GM23248 (cell line): ENCODE data around the gene CXCL9. TPM values are rescaled to one million over a fixed set of nuclear protein-coding genes. Genes with fewer than 3 reads are reported as not detected.
"Not testable (repeated sequence)": the region's sequence is repeated elsewhere in the genome, so short reads cannot be mapped to it uniquely, and the experiment has no call there.

ENCODE experiments used
- DNase-seq: peaks from one replicate; pipeline ENCODE4 v3.0.0-alpha.2; 2015
- H2AFZ ChIP-seq: fragments of 200-600 bp; sonication (generic); 2 replicates; pipeline ENCODE4 v1.6.1; 2016; ENCODE audit warnings: antibody characterized with exemption
- H3F3A ChIP-seq: fragments of 200-600 bp; sonication (generic); 2 replicates; pipeline ENCODE4 v1.6.1; 2016; ENCODE audit warnings: mild to moderate bottlenecking, antibody characterized with exemption, mixed run types; ENCODE audit not compliant: insufficient read depth
- H3K27ac ChIP-seq: fragments of 200-600 bp; sonication (generic); 2 replicates; pipeline ENCODE4 v1.5.1; 2016; ENCODE audit warnings: mild to moderate bottlenecking
- H3K27me3 ChIP-seq: fragments of 200-600 bp; sonication (generic); replicated peaks from 2 replicates; pipeline ENCODE4 v1.6.1; 2016; ENCODE audit warnings: mild to moderate bottlenecking; ENCODE audit not compliant: insufficient read depth
- H3K36me3 ChIP-seq: fragments of 200-600 bp; sonication (generic); 2 replicates; pipeline ENCODE4 v1.6.1; 2016; ENCODE audit warnings: low read depth, mild to moderate bottlenecking
- H3K4me1 ChIP-seq: fragments of 200-600 bp; sonication (generic); 2 replicates; pipeline ENCODE4 v1.6.1; 2016; ENCODE audit warnings: mild to moderate bottlenecking; ENCODE audit not compliant: insufficient read depth
- H3K4me2 ChIP-seq: fragments of 200-600 bp; sonication (generic); one replicate; pipeline ENCODE4 v1.6.1; 2016; ENCODE audit warnings: mild to moderate bottlenecking; ENCODE audit not compliant: unreplicated experiment
- H3K4me3 ChIP-seq: fragments of 200-600 bp; sonication (generic); 2 replicates; pipeline ENCODE4 v1.5.1; 2016; ENCODE audit warnings: mild to moderate bottlenecking
- H3K79me2 ChIP-seq: fragments of 200-600 bp; sonication (generic); 2 replicates; pipeline ENCODE4 v1.6.1; 2016; ENCODE audit warnings: mild to moderate bottlenecking; ENCODE audit not compliant: insufficient read depth
- H3K9ac ChIP-seq: fragments of 200-600 bp; sonication (generic); 2 replicates; pipeline ENCODE4 v1.6.1; 2016; ENCODE audit warnings: mild to moderate bottlenecking
- H3K9me2 ChIP-seq: fragments of 200-600 bp; sonication (generic); 2 replicates; pipeline ENCODE4 v1.6.1; 2016; ENCODE audit warnings: mixed run types, mild to moderate bottlenecking, moderate library complexity; ENCODE audit not compliant: insufficient read depth
- H3K9me3 ChIP-seq: fragments of 200-600 bp; sonication (generic); one replicate; pipeline ENCODE4 v1.6.1; 2017; ENCODE audit warnings: low read depth
- H4K20me1 ChIP-seq: fragments of 200-600 bp; sonication (generic); 2 replicates; pipeline ENCODE4 v1.6.0; 2016; ENCODE audit not compliant: insufficient read depth
- EZH2 ChIP-seq: fragments of 200-600 bp; sonication (generic); IDR thresholded peaks from 2 replicates; pipeline ENCODE4 v1.6.1; 2018; ENCODE audit warnings: antibody characterized with exemption, mild to moderate bottlenecking; ENCODE audit not compliant: insufficient read depth, poor library complexity, severe bottlenecking
- EZH2phosphoT487 ChIP-seq: fragments of 200-600 bp; sonication (generic); IDR thresholded peaks from 2 replicates; pipeline ENCODE4 v1.6.1; 2018; ENCODE audit warnings: antibody characterized with exemption, moderate library complexity, mild to moderate bottlenecking, low read depth; ENCODE audit not compliant: insufficient read depth
- WGBS, 2 experiments: methylation state at CpG; one replicate each; pipeline ENCODE4 v1.1.6; 2015 to 2017; ENCODE audit warnings: low lambda C conversion rate in 2 of 2, low coverage in 1 of 2; ENCODE audit errors: missing lambda C conversion rate in 2 of 2; 5-methylcytosine and 5-hydroxymethylcytosine counted together
- in situ Hi-C: fragments of 300-500 bp; cut with MboI; formaldehyde crosslinking; loops from 2 replicates; pipeline ENCODE4 v1.15.0; 2020
- polyA plus RNA-seq: library from polyadenylated mRNA; unstranded; fragments of >200 nt; fragmentation: Nextera tagmentation; extraction: Ambion mirVana; gene quantifications from 2 replicates; pipeline ENCODE4 v1.2.1, GENCODE V29; 2016
- total RNA-seq: library from RNA; depleted of rRNA; stranded (reverse); fragments of >200 nt; shearing (Covaris generic); gene quantifications from 2 replicates; pipeline ENCODE4 v1.2.3, GENCODE V29; 2014; rRNA removed

The CXCL9 gene
- total RNA-seq (not detected in 2 replicates), polyA plus RNA-seq (not detected in 2 replicates)

DNA sequence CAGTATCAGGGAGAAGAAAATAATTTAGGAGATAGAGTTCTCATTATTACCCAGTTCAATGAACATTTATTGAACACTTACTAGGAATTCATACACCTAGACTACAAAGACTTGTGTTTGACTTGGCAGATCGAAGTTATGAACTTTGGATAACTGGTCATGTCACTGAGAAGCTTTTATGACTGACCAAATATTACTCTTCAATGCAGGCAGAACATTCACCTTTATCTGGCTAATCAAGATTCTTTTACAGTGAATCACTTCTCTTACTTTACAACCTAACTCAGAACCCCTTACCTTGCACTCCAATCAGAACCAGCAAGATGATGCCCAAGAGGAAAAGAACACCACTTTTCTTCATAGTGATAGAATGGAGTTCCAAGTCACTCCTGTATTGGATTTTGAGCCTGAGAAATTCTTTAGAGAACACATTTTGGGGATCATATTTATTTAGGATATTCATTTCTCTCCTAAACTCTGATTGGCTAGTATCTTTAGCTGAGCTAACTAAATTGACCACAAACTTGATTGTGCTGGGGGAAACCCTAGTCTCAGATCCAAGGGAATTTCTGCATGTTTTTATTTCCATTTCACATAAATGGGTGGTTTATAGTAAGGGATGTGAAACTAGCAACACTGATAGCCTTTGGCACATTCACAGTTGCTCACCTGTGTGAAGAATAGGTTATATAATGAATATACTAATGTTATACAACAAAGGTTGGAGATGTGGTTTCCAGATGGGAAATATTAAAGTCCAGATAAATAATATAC lies at the start of gene CXCL9:
CXCL9 (minus strand) TSS at position 421 of the 774 bp plus-strand sequence; CDS start at position 361, 60 bp downstream.
- H2AFZ ChIP-seq, result no peak within 1 kb of the TSS
- H3K4me2 ChIP-seq, result no peak within 1 kb of the TSS
- no peaks in the 10 kb centered on the region for H3K27me3 ChIP-seq
- no peak for TF ChIP-seq EZH2phosphoT487
- H3K9me3 ChIP-seq, result no peaks in the 10 kb centered on the region
- peaks cover 12% of the 10 kb centered on the region for H3F3A ChIP-seq
- H3K9ac ChIP-seq, result no peak within 1 kb of the TSS
- no peak for DNase-seq
- WGBS, 2 experiments, result 10 to 11% methylated on average over 1 of the region's 1 CpG
- no peaks in the 10 kb centered on the region for H4K20me1 ChIP-seq
- no peak within 1 kb of the TSS for H3K27ac ChIP-seq
- in situ Hi-C loops, result no loop called here
- peaks cover 11% of the 10 kb centered on the region for H3K4me1 ChIP-seq
- H3K4me3 ChIP-seq, result no peak within 1 kb of the TSS
- no peaks in the 10 kb centered on the region for H3K79me2 ChIP-seq
- H3K9me2 ChIP-seq, result no peaks in the 10 kb centered on the region
- no peaks in the 10 kb centered on the region for H3K36me3 ChIP-seq

DNA sequence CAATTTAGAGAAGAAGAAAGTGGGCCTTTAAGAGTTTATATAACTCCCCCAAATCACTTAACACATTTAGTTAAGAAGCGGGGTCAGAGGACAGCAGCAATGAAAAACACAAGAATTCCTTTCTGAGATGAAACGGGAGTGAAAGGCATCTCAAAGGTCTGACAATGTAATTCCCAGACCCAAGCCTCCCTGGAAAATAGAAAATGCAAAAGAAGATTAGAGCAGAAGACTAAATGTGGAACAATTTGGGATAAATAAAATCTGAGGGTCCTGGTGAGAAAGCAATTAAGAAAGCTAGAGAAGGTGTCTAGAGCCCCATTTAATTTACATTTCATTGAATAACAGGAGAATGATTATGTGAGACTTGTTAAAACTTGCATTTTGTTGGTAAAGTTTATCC lies 48.1 kb upstream of the CXCL9 start:
- no peak overlapping the region for H3K27ac ChIP-seq
- TF ChIP-seq EZH2, result no peak
- no peak for TF ChIP-seq EZH2phosphoT487
- WGBS, 2 experiments, result 60 to 61% methylated on average over 2 of the region's 2 CpGs
- H4K20me1 ChIP-seq, result no peaks in the 10 kb centered on the region
- DNase-seq, result no peak
- H3K9ac ChIP-seq, result no peak overlapping the region
- H2AFZ ChIP-seq, result no peak overlapping the region
- no peak overlapping the region for H3K4me3 ChIP-seq
- no peaks in the 10 kb centered on the region for H3K9me2 ChIP-seq
- no peaks in the 10 kb centered on the region for H3K36me3 ChIP-seq
- in situ Hi-C loops, result no loop called here
- no peaks in the 10 kb centered on the region for H3K79me2 ChIP-seq
- H3K4me2 ChIP-seq, result no peak overlapping the region
- H3K4me1 ChIP-seq, result no peaks in the 10 kb centered on the region
- H3K9me3 ChIP-seq, result no peaks in the 10 kb centered on the region
- H3K27me3 ChIP-seq, result peaks cover 59% of the 10 kb centered on the region
- no peaks in the 10 kb centered on the region for H3F3A ChIP-seq

DNA sequence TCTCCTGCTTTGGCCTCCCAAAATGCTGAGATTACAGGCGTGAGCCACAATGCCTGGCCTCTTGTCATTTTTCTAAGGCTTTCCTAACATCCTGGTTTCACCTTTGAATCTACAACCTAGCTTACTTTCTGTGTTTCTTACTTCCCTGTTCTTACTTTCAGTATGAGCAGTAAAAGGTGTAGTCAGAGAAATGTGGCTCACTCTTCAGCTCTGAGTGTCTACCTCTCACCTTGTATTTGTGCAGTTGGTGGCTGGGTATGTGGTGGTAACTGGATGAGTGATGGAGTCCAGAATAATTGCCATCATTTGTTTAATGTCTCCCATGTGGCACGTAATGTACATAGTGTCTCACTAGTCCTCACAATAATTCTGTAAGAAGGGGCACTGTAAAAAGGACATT lies 47.7 kb upstream of the CXCL9 start:
- Histone ChIP-seq H3F3A (no peaks in the 10 kb centered on the region), H3K79me2 (no peaks in the 10 kb centered on the region), H3K4me3 (no peak overlapping the region), H3K4me2 (no peak overlapping the region), H3K4me1 (no peaks in the 10 kb centered on the region), H3K9ac (no peak overlapping the region), H3K27me3 (peaks cover 57% of the 10 kb centered on the region), H3K9me2 (no peaks in the 10 kb centered on the region), H3K36me3 (no peaks in the 10 kb centered on the region), H4K20me1 (no peaks in the 10 kb centered on the region), H2AFZ (no peak overlapping the region), H3K27ac (no peak overlapping the region), H3K9me3 (no peaks in the 10 kb centered on the region)
- DNase-seq, result no peak
- WGBS, 2 experiments, result 30 to 39% methylated on average over 2 of the region's 2 CpGs
- in situ Hi-C loops, result no loop called here
- no peak for TF ChIP-seq EZH2phosphoT487
- TF ChIP-seq EZH2, result no peak

DNA sequence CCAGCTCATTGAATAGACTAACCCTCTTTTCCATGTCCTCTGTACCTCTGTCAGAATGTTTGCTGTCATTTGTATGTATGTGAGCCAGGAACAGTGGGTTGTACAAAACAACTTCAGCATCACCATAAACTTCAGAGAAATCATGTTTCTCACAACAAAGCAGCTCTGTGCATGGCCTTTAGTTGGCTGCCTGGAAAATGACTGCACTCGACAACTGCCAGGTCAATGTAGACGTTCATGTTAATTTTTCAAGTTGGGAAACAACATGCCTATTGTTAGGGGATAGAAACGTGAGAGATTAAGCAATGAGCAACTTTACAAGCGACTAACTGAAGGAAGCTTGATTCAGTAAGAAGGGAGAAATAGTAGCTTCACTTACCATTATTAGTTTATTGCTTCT lies 46.4 kb upstream of the CXCL9 start:
- DNase-seq, result no peak
- H3K9me2 ChIP-seq, result no peaks in the 10 kb centered on the region
- no peaks in the 10 kb centered on the region for H3F3A ChIP-seq
- WGBS, 2 experiments, result 23 to 33% methylated on average over 4 of the region's 4 CpGs
- no peak overlapping the region for H3K27ac ChIP-seq
- H3K4me2 ChIP-seq, result no peak overlapping the region
- peaks cover 48% of the 10 kb centered on the region for H3K27me3 ChIP-seq
- H2AFZ ChIP-seq, result no peak overlapping the region
- H3K4me1 ChIP-seq, result no peaks in the 10 kb centered on the region
- no peaks in the 10 kb centered on the region for H3K36me3 ChIP-seq
- no peak overlapping the region for H3K9ac ChIP-seq
- H3K4me3 ChIP-seq, result no peak overlapping the region
- no peaks in the 10 kb centered on the region for H4K20me1 ChIP-seq
- in situ Hi-C loops, result no loop called here
- no peaks in the 10 kb centered on the region for H3K79me2 ChIP-seq
- H3K9me3 ChIP-seq, result no peaks in the 10 kb centered on the region
- no peak for TF ChIP-seq EZH2phosphoT487
- no peak for TF ChIP-seq EZH2

DNA sequence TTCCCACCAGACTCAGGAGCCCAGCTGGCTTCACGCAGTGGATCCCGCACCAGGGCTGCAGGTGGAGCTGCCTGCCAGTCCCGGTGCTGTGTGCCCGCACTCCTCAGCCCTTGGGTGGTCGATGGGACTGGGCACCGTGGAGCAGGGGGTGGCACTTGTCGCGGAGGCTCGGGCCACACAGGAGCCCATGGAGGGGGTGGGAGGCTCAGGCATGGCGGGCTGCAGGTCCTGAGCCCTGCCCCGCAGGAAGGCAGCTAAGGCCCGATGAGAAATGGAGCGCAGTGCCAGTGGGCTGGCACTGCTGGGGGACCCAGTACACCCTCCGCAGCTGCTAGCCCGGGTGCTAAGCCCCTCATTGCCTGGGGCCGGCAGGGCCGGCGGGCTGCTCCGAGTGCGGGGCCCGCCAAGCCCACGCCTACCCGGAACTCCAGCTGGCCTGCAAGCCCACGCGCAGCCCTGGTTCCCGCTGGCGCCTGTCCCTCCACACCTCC lies 43.3 kb upstream of the CXCL9 start:
- in situ Hi-C loops, H3F3A ChIP-seq, H3K27ac ChIP-seq, H3K4me3 ChIP-seq, H3K4me2 ChIP-seq, H3K4me1 ChIP-seq, H3K9me2 ChIP-seq, H3K9ac ChIP-seq, H3K36me3 ChIP-seq, DNase-seq, H2AFZ ChIP-seq, H3K79me2 ChIP-seq, H3K9me3 ChIP-seq, H4K20me1 ChIP-seq: not testable (repeated sequence)
- peaks cover 28% of the 10 kb centered on the region for H3K27me3 ChIP-seq
- 81 to 89% methylated on average over 15 to 22 of the region's 27 CpGs for WGBS, 2 experiments

DNA sequence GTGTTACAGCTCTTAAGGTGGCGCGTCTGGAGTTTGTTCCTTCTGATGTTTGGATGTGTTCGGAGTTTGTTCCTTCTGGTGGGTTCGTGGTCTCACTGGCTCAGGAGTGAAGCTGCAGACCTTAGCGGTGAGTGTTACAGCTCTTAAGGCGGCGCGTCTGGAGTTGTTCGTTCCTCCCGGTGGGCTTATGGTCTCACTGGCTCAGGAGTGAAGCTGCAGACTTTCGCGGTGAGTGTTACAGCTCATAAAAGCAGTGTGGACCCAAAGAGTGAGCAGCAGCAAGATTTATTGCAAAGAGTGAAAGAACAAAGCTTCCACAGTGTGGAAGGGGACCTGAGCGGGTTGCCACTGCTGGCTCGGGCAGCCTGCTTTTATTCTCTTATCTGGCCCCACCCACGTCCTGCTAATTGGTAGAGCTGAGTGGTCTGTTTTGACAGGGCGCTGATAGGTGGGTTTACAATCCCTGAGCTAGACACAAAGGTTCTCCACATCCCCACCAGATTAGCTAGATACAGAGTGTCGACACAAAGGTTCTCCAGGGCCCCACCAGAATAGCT lies 42.6 kb upstream of the CXCL9 start:
- H3K4me3 ChIP-seq, H3K4me2 ChIP-seq, DNase-seq, H3K9me2 ChIP-seq, H3K79me2 ChIP-seq, H3K27ac ChIP-seq, in situ Hi-C loops, H4K20me1 ChIP-seq, H2AFZ ChIP-seq, H3K9ac ChIP-seq, H3K4me1 ChIP-seq, H3F3A ChIP-seq, H3K9me3 ChIP-seq, H3K36me3 ChIP-seq: not testable (repeated sequence)
- WGBS, 2 experiments, result 70 to 86% methylated on average over 13 to 17 of the region's 17 CpGs
- peaks cover 21% of the 10 kb centered on the region for H3K27me3 ChIP-seq
